GM19397 (cell line): Measurements from ENCODE around the gene PPP1R2C.

ENCODE experiments used
- ATAC-seq: cut with Tn5 transposase; IDR thresholded peaks from one replicate; pipeline ENCODE4 v1.9.1; 2021; ENCODE audit warnings: mild to moderate bottlenecking, moderate library complexity; ENCODE audit not compliant: unreplicated experiment

Gene PPP1R2C

DNA sequence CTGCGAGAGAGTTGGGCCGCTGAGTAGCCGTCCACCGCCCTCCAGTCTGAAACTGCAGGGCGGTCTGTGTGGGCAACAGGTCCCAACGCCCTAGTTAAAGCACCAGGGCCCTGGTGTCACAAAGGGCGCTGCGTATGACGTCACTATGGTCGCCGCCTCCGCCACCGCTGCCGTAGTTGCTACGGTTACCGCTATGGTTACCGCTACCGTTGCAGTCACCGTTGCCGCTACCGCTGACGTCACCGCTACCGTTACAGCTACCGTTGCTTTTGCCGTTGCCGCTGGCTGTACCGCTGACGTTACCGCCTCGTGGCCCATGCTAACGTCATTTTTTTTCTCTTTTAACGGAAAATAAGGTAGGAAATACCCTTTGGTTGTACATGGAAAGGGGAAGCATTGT is at the start of gene PPP1R2C:
Gene PPP1R2C, minus strand, starts transcription at position 68 of the 400 bp plus-strand sequence. CDS start 84 bp downstream, outside the sequence.
- ATAC-seq, result no peak

- no peak for ATAC-seq
Observed at GRCh38 chrX:42825201-42825600, 47.2 kb upstream of the PPP1R2C start.

DNA sequence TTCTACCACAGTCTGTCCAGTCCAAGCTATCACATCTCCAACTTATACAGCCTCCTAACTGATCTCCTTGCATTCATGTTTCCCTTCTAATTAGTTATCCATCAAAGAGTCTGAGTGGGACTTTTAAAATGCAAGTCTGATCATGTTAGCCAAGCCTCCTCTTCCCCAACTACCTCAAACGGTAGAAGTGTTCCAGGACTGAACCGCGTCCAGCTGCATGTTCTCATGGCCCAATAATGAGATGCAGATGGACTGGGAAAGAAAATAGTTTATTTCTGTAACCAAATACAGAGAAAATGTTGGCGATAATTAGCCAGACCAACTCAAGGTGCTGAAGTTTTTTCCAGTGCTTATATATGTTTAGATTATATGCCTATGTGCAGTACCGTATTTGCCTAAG is 46.6 kb upstream of the PPP1R2C start:
- no peak for ATAC-seq

DNA sequence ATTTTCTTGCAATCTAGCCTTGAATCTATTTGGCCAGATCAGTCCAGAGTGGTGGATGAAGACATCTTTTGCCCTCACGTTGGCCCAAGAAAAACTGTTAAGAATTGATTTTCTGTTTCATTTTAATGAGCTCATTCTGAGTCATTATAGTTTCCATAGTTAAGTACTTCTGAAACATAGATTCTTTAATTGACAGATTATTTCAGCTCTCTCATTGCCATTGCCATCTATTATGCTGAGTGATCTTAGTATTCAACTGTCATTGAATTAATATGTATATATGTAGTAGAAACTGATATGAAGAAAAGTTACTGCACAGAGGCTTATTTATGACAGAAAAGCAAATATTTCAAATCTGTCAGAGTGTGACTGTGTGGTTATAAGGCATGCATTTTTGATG is 45.5 kb upstream of the PPP1R2C start:
- ATAC-seq, result no peak

DNA sequence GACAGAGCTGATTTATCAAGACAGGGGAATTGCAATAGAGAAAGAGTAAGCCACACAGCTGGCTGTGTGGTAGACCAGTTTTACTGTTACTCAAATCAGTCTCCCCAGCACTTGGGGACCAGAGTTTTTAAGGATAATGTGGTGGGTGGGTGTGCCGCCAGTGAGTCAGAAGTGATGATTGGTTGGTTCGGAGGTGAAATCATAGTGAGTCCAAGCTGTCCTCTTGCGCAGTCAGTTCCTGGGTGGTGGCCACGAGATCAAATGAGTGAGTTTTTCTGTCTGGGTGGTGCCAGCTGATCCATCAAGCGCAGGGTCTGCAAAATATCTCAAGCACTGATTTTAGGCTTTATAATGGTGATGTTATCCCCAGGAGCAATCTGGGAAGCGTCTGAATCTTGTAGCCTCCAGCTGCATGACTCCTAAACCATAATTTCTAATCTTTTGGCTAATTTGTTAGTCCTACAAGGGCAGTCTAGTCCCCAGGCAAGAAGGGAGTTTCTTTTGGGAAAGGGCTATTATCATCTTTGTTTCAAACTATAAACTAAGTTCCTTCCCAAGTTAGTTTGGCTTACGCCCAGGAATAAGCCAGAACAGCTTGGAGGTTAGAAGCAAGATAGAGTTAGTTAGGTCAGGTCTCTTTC is 44.0 kb upstream of the PPP1R2C start:
- no peak for ATAC-seq

DNA sequence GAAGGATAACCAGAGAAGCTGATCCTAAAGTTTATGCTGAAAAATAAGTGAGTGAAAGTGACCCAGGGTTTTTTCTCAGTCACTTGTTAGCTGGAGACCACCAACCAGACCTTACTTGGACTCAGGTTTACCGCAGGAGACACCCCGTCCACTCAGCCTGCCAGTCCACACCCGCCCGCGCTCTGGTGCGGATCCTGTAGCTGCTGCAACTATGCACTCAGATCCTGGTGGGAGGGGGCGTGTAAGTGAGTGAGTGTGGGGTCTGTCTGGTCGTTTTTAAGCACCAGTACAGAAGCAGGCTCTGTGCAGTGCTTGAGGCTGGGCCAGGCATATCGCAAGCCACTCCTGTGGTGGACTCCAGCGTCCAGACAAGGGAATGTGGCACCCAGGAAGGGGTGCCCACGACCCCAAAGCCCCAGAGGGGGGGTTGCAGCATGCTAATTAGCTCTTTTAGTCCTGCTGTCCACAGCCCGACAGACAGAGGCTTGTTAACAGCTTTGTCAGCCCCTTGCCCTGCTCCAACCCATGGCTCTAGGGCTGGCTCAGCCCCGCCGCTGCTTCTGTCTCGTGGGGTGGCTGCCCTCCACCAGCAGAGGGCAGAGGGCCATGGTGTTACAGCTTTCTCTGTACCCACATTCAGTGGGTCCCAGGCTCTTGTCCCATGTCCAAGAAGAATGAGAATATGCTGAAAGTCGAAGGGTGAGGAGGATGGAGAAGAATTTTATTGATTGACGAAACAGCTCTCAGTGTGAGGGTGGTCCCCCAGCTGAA is 40.4 kb upstream of the PPP1R2C start:
- ATAC-seq, result no peak

- ATAC-seq, result no peak
Observed at GRCh38 chrX:42809569-42809968, 31.6 kb upstream of the PPP1R2C start.

DNA sequence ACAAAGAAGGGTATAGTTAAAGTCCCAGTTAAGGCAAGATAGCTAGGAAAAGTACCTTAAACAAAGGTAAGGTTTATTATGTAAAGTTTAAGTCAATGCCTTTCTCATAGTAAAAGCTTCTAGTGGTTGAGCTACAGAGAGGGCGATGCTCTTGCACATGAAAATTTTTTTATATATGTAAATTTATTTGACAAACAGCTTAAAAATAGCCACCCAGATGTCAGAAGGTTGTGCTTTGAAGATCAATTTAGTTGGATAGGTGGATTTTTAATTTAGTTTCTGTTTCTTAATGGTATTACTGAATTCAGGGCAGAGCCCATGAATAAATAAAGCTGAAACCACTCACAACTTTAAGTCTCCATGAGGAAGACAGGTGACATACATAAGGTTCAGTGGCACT is 29.4 kb upstream of the PPP1R2C start:
- ATAC-seq, result no peak

DNA sequence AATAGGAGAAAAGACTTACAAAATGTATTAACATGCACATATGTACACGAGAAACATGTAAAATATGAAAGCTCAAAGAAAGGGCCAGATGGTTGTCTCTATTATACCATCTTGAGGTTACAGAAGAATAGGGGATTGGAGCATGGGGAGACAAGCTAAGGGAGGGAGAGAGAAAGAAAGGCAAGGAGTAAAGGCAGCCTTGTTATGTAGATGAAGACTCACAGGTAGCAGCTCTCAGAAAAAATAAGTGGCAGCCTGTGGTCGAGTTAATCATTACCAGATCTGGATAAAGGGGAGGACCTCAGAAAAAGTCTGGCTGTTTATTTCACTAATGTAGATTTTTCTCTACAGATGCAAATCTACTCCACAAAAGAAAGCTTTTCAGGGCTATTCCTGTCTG is 26.6 kb upstream of the PPP1R2C start:
- no peak for ATAC-seq

GRCh38 chrX:42803320-42803719 is 25.4 kb upstream of the PPP1R2C start:
- ATAC-seq, result no peak

DNA sequence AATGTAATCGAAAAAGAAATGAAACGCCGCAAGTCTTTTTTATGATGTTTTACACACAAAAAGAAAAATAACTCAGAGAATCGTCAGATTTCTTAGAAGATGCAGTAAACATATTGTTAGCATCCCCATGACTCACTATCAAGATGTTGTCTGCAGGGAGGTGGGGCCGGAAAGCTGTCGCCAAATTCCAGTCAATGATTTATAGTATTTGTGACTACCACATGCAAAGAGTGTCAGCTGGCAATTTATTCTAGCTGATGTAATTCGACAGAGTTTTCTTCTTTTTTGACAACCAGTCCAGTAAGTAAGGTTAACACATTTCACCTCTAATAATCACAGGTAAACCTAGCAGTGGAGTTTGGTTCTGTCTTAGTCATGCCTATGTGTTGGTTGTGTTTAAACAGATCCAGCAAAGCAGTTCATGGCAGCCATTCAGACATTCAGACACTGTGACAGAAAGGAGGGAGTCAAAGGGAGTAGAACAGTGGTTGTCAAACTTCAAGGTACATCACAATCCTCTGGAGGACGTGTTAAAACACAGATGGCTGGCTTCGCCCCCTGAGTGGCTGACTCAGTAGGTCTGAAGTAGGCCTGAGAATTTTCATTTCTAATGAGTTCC is 19.8 kb upstream of the PPP1R2C start:
- ATAC-seq, result no peak

GRCh38 chrX:42783451-42783850 is 5.5 kb upstream of the PPP1R2C start:
- ATAC-seq, result no peak

- peak; percentile 60 for ATAC-seq
Observed at GRCh38 chrX:42776195-42776594, 1.8 kb downstream of the PPP1R2C start.

DNA sequence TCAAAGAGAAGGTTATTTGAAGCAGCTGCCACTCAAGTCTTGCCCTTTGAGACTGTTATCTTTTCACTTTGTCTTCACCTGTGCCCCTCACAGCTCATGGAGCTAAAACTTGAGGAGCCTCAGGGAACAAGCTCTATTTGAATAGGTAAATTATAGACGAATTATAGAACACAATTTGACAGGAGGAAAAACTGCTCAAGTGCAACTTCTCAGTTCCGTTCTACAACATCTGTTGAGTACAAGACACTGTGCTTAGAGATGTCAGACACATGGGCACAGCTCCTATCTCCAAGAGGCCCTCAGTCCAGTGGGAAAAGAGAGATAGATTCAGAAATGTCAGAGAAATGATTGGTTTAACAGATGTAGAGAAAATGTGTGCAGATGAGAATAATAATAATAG is 5.1 kb downstream of the PPP1R2C start:
- no peak for ATAC-seq

GRCh38 chrX:42771506-42772335 is 6.2 kb downstream of the PPP1R2C start:
- ATAC-seq, result no peak

DNA sequence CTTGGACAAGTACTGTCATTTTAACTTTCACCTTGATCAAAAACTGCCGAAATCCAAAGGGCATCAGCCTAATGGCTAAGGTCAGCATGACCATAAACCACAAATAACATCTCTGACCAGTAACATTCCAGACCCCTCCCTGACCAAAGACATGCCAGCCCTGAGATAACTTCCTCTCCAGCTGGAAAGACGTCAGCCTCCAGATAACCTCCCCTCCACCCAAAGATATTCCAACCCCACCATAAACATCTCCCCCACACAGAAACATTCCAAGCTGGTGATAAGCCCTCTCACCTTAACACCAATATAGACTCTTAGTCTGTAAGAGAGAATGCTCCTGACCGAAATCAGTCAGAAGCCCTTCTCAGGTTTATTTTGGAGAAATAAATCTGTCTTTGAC is 7.4 kb downstream of the PPP1R2C start:
- no peak for ATAC-seq

DNA sequence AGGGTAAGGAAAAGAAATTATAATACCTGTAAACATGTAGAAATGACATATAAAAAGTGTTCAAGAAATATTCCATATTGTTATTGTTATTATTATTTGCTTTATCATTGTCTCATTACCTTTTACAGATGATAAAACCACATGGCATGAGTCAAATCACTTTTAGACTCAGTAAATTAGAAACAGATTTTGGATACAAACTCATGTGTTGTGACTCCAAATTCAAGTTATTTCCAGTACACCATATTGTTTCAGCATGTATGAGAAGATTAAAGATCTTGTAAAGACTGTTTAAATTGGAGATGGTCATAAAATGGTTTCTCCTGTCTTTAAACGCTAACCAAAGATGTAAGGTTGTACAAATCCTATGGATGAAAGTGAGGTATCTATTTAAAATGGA is 18.1 kb downstream of the PPP1R2C start:
- no peak for ATAC-seq

- ATAC-seq, result no peak
Observed at GRCh38 chrX:42755815-42756214, 22.1 kb downstream of the PPP1R2C start.

DNA sequence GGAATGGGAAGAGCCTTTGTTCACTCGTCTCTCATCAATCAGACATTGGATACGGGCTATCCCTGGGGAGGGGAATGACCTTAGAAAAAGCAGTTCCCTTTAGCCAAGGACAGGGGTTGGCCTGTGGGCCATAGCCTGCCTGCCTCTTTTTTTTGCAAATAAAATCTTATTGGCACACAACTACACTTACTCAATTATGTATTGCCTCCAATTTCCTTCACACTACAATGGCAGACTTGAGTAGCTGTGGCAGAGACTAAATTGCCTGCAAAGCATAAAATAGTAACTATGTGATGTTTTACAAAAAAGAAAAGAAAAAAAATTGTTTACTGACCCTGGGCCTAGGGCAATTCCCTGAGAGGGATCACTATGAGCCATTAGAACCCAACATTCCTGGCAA is 23.4 kb downstream of the PPP1R2C start:
- ATAC-seq, result no peak

DNA sequence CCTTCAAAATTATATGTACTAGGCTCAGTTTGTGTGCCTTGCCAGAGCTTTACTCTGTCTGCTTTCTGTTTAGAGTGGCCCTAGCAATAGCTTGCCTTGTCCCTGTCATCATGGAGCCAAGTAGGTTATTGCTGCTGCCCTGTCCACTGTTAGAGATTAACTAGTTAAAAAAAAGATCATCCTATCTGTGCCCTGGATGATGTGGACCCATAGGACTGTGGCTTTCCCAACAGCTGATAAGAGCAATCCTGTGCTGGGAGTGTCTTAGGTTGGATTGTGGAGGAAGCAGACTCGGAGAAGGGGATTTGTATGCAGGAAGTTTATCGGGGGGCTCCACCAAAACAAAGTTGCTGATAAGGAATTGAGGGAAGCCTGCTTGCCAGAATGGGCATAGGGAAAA is 23.8 kb downstream of the PPP1R2C start:
- no peak for ATAC-seq

DNA sequence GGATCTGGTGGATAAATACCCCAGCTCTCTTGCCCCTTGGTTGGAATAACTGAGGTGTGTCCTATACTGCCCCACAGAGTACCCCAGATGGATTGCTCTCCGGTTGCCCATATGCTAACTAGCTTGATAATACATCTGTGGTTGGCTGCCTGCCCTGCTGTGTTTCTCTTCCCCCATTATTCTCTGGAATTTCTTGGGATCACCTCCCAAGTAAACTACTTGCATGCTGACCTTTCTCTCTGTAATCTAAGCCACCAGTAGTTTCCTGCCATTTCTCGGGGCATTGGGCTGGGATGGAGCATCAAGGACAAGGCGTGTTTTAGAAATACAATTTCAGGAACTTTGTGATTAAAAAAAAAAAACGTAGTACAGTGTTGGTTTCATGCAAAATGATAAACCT is 25.2 kb downstream of the PPP1R2C start:
- no peak for ATAC-seq
